Measurements from ENCODE around the gene SRGAP1. TPM values are rescaled to one million over a fixed set of nuclear protein-coding genes. Genes with fewer than 3 reads are reported as not detected.

The SRGAP1 gene
- total and polyA plus RNA-seq, 8 donors = 2.5 to 13.3 (median 7.5) TPM

DNA sequence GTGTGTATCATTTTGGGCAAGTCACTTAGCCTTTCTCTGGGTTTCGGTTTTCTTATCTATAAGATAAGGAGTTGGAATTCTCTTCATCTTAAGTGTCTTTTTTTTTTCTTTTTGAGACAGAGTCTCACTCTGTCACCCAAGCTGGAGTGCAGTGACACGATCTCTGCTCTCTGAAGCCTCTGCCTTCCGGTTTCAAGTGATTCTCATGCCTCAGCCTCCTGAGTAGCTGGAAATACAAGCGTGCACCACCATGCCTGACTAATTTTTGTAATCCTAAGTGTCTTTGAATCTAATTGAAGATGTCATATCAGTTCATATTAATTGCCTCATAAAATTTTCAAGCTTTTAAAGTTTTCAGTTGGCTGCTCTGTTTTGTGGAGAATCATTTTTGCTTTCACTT lies 4.0 kb downstream of the SRGAP1 start:
- Histone ChIP-seq H3K4me1 (peaks cover 4 to 15% (median 13%) of the 10 kb centered on the region in 3 donors), H3K9me3 (no peaks in the 10 kb centered on the region), H3K27ac (no peak overlapping the region), H3K27me3 (no peaks in the 10 kb centered on the region), H3K4me3 (no peak overlapping the region), H3K36me3 (no peaks in the 10 kb centered on the region)
- no peak for FAIRE-seq
- TF ChIP-seq, protein P1, sequence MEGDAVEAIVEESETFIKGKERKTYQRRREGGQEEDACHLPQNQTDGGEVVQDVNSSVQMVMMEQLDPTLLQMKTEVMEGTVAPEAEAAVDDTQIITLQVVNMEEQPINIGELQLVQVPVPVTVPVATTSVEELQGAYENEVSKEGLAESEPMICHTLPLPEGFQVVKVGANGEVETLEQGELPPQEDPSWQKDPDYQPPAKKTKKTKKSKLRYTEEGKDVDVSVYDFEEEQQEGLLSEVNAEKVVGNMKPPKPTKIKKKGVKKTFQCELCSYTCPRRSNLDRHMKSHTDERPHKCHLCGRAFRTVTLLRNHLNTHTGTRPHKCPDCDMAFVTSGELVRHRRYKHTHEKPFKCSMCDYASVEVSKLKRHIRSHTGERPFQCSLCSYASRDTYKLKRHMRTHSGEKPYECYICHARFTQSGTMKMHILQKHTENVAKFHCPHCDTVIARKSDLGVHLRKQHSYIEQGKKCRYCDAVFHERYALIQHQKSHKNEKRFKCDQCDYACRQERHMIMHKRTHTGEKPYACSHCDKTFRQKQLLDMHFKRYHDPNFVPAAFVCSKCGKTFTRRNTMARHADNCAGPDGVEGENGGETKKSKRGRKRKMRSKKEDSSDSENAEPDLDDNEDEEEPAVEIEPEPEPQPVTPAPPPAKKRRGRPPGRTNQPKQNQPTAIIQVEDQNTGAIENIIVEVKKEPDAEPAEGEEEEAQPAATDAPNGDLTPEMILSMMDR (IDR thresholded peaks at IDR 0.05) = no peak
- intact Hi-C loops (cut with DNase I) = loop anchor here in 1 of 3 donors (5.0 kb wide), 1 partner anchor 189 kb away; no protein-coding TSS in a partner anchor
- DNase-seq = no peak
- no peak for ATAC-seq
- WGBS, 2 donors = 69 to 73% methylated on average over 4 of the region's 4 CpGs

GRCh38 chr12:63849106-63849620 lies 4.7 kb downstream of the SRGAP1 start:
- intact Hi-C loops (cut with DNase I) = loop anchor here in 1 of 3 donors (5.0 kb wide), 1 partner anchor 188 kb away; no protein-coding TSS in a partner anchor

DNA sequence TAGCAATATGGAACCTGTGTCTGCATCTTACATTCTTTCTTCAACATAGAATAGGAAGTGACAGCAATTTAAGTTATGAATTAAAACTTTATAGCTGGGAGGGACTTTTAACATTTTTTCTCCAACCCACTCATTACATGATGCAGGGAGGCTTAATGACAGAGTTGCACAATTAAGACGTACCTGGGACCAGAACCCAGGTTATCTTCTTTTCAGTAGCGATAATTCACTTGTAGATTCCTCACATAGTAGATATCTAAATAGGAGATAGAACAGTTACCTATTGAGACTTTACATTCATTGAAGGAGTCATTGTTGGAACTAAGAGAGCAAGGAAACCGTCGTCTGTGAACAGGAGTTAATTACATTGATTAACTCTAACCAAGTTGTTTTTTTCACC lies 5.1 kb downstream of the SRGAP1 start:
- Histone ChIP-seq H3K4me1 (peaks cover 4 to 15% (median 13%) of the 10 kb centered on the region in 3 donors), H3K27ac (no peak overlapping the region), H3K4me3 (no peak overlapping the region), H3K27me3 (no peaks in the 10 kb centered on the region), H3K36me3 (no peaks in the 10 kb centered on the region), H3K9me3 (no peaks in the 10 kb centered on the region)
- DNase-seq (no peak), FAIRE-seq (no peak), ATAC-seq (no peak)
- TF ChIP-seq, protein P1 (IDR thresholded peaks at IDR 0.05) = no peak
- WGBS, 2 donors = 42 to 64% methylated on average over 4 of the region's 4 CpGs
- intact Hi-C loops (cut with DNase I) = loop anchor here in 1 of 3 donors (5.0 kb wide), 1 partner anchor 188 kb away; no protein-coding TSS in a partner anchor

More at GRCh38 chr12:63849106-63849620, 4.7 kb downstream of the SRGAP1 start:
- TF ChIP-seq, protein P1 (IDR thresholded peaks at IDR 0.05) = no peak
- ATAC-seq (no peak), DNase-seq (no peak), FAIRE-seq (no peak)
- Histone ChIP-seq H3K36me3 (no peaks in the 10 kb centered on the region), H3K4me3 (no peak overlapping the region), H3K9me3 (no peaks in the 10 kb centered on the region), H3K27ac (no peak overlapping the region), H3K27me3 (no peaks in the 10 kb centered on the region), H3K4me1 (peaks cover 4 to 15% (median 13%) of the 10 kb centered on the region in 3 donors)
- WGBS, 2 donors = 92 to 93% methylated on average over 1 of the region's 1 CpG

- Histone ChIP-seq H3K27me3 (no peaks in the 10 kb centered on the region), H3K4me1 (peaks cover 4 to 11% (median 6%) of the 10 kb centered on the region in 3 donors), H3K4me3 (no peak overlapping the region), H3K9me3 (no peaks in the 10 kb centered on the region), H3K36me3 (no peaks in the 10 kb centered on the region), H3K27ac (no peak overlapping the region)
- ATAC-seq (no peak), DNase-seq (no peak), FAIRE-seq (no peak)
- TF ChIP-seq, protein P1 (IDR thresholded peaks at IDR 0.05) = no peak
- intact Hi-C loops (cut with DNase I) = no loop called here
These were observed 9.5 kb downstream of the SRGAP1 start for GRCh38 chr12:63853978-63854377.

DNA sequence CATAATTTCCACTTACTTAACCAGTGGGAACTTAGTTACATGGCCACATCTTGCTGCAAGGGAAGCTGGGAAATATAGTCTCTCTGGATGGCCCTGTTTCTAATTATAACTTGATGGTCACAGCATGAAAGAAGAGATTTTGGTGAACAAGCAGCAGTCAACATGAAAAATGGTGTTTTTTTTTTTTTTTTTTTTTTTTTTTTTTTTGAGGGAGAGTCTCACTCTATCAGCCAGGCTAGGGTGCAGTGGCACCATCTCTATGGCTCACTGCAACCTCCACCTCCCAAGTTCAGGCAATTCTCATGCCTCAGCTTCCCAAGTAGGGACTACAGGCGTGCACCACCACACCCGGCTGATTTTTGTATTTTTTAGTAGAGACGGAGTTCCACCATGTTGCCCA lies 10.8 kb downstream of the SRGAP1 start:
- Histone ChIP-seq H3K27ac (no peak overlapping the region), H3K9me3 (no peaks in the 10 kb centered on the region), H3K4me3 (no peak overlapping the region), H3K36me3 (no peaks in the 10 kb centered on the region), H3K27me3 (no peaks in the 10 kb centered on the region), H3K4me1 (peaks cover 0 to 4% (median 2%) of the 10 kb centered on the region in 3 donors)
- WGBS, 2 donors = 96% methylated on average over 3 of the region's 3 CpGs
- FAIRE-seq = no peak
- TF ChIP-seq, protein P1 (IDR thresholded peaks at IDR 0.05) = no peak
- ATAC-seq = no peak
- intact Hi-C loops (cut with DNase I) = no loop called here
- DNase-seq = no peak
